Renal cortical epithelial cell (primary cell): ENCODE results near the gene LAMP1. TPM values are rescaled to one million over a fixed set of nuclear protein-coding genes. Genes with fewer than 3 reads are reported as not detected.
"Not testable (repeated sequence)": the region's sequence is repeated elsewhere in the genome, so short reads cannot be mapped to it uniquely, and the experiment has no call there.

Experiments
- DNase-seq: peaks from one replicate; pipeline ENCODE4 v3.0.0-alpha.2; 2011; ENCODE audit warnings: low read depth
- total RNA-seq: library from RNA; depleted of rRNA; stranded (reverse); fragments of >200 nt; gene quantifications from 2 replicates; pipeline ENCODE4 v1.2.3, GENCODE V29; 2014

Gene LAMP1
- total RNA-seq, 1 donor from 2014 or later: 222 TPM

GRCh38 chr13:113327766-113328471 lies 30.9 kb downstream of the LAMP1 start:
- no peak for DNase-seq

GRCh38 chr13:113328851-113329250 lies 31.8 kb downstream of the LAMP1 start:
- DNase-seq: no peak

GRCh38 chr13:113329656-113330312 lies 32.7 kb downstream of the LAMP1 start:
- no peak for DNase-seq

- DNase-seq: no peak
Observed at GRCh38 chr13:113332615-113333014, 35.6 kb downstream of the LAMP1 start.

- no peak for DNase-seq
Observed at GRCh38 chr13:113333076-113333475, 36.0 kb downstream of the LAMP1 start.

GRCh38 chr13:113337556-113337955 lies 40.5 kb downstream of the LAMP1 start:
- DNase-seq: no peak

GRCh38 chr13:113337976-113338375 lies 40.9 kb downstream of the LAMP1 start:
- no peak for DNase-seq

GRCh38 chr13:113338451-113338850 lies 41.4 kb downstream of the LAMP1 start:
- no peak for DNase-seq

GRCh38 chr13:113342820-113343691 lies 46.0 kb downstream of the LAMP1 start:
- DNase-seq: no peak

- DNase-seq: no peak
Observed at GRCh38 chr13:113343692-113343968, 46.6 kb downstream of the LAMP1 start.

- no peak for DNase-seq
Observed at GRCh38 chr13:113345486-113345885, 48.4 kb downstream of the LAMP1 start.

GRCh38 chr13:113347736-113348225 lies 50.7 kb downstream of the LAMP1 start:
- not testable (repeated sequence) for DNase-seq

- DNase-seq: no peak
Observed at GRCh38 chr13:113348591-113348990, 51.6 kb downstream of the LAMP1 start.

- no peak for DNase-seq
Observed at GRCh38 chr13:113349050-113349449, 52.0 kb downstream of the LAMP1 start.

- no peak for DNase-seq
Observed at GRCh38 chr13:113349491-113349890, 52.5 kb downstream of the LAMP1 start.

- no peak for DNase-seq
Observed at GRCh38 chr13:113350065-113350937, 53.3 kb downstream of the LAMP1 start.

GRCh38 chr13:113350938-113351335 lies 53.9 kb downstream of the LAMP1 start:
- DNase-seq: no peak

GRCh38 chr13:113351514-113352026 lies 54.5 kb downstream of the LAMP1 start:
- no peak for DNase-seq

GRCh38 chr13:113353254-113353653 lies 56.2 kb downstream of the LAMP1 start:
- no peak for DNase-seq

GRCh38 chr13:113354831-113355610 lies 58.0 kb downstream of the LAMP1 start:
- no peak for DNase-seq

- no peak for DNase-seq
Observed at GRCh38 chr13:113355621-113356020, 58.6 kb downstream of the LAMP1 start.
